SKM-1 (cell line): Measurements from ENCODE around the gene PPFIBP2.

Experiments
- DNase-seq: peaks from one replicate; lab custom pipeline; 2025; ENCODE audit not compliant: unreplicated experiment; lab: John Stamatoyannopoulos, UW

PPFIBP2 gene

GRCh38 chr11:7524462-7525235 lies 10.8 kb downstream of the PPFIBP2 start:
- no peak for DNase-seq

- no peak for DNase-seq
These were observed 11.6 kb downstream of the PPFIBP2 start for GRCh38 chr11:7525424-7525823.

GRCh38 chr11:7527029-7527428 lies 13.2 kb downstream of the PPFIBP2 start:
- DNase-seq: no peak

GRCh38 chr11:7528514-7529049 lies 14.8 kb downstream of the PPFIBP2 start:
- DNase-seq: no peak

GRCh38 chr11:7530013-7530640 lies 16.3 kb downstream of the PPFIBP2 start:
- DNase-seq: no peak

GRCh38 chr11:7531011-7531410 lies 17.2 kb downstream of the PPFIBP2 start:
- DNase-seq: no peak

GRCh38 chr11:7532405-7533145 lies 18.8 kb downstream of the PPFIBP2 start:
- no peak for DNase-seq

- DNase-seq: no peak
These were observed 19.6 kb downstream of the PPFIBP2 start for GRCh38 chr11:7533199-7534041.

- no peak for DNase-seq
These were observed 20.2 kb downstream of the PPFIBP2 start for GRCh38 chr11:7534042-7534378.

- DNase-seq: no peak
These were observed 22.3 kb downstream of the PPFIBP2 start for GRCh38 chr11:7536100-7536499.

- no peak for DNase-seq
These were observed 23.5 kb downstream of the PPFIBP2 start for GRCh38 chr11:7537265-7537664.

GRCh38 chr11:7538031-7538430 lies 24.2 kb downstream of the PPFIBP2 start:
- no peak for DNase-seq

- DNase-seq: no peak
These were observed 25.0 kb downstream of the PPFIBP2 start for GRCh38 chr11:7538466-7539454.

GRCh38 chr11:7540830-7541555 lies 27.2 kb downstream of the PPFIBP2 start:
- DNase-seq: no peak

GRCh38 chr11:7543302-7543701 lies 29.5 kb downstream of the PPFIBP2 start:
- no peak for DNase-seq

- no peak for DNase-seq
These were observed 30.2 kb downstream of the PPFIBP2 start for GRCh38 chr11:7544021-7544420.

GRCh38 chr11:7545611-7546010 lies 31.8 kb downstream of the PPFIBP2 start:
- no peak for DNase-seq

GRCh38 chr11:7546324-7546791 lies 32.6 kb downstream of the PPFIBP2 start:
- no peak for DNase-seq

GRCh38 chr11:7547687-7548086 lies 33.9 kb downstream of the PPFIBP2 start:
- no peak for DNase-seq
